ENCODE results near the gene SLC13A4. TPM values are rescaled to one million over a fixed set of nuclear protein-coding genes. Genes with fewer than 3 reads are reported as not detected.

SLC13A4 gene
- total and polyA plus RNA-seq, 4 donors, result 0.01 to 0.17 (median 0.10) TPM

- TF ChIP-seq MAX (IDR thresholded peaks at IDR 0.05) (no peak), YY1 (IDR thresholded peaks at IDR 0.05) (no peak), ATF3 (IDR thresholded peaks at IDR 0.05) (no peak), HNF4G (IDR thresholded peaks at IDR 0.05) (no peak), CTCF (IDR thresholded peaks at IDR 0.05; ENCODE audit: low read depth, low read length, missing input control) (no peak), RAD21 (IDR thresholded peaks at IDR 0.05) (no peak), HNF4A (conservative IDR thresholded peaks at IDR 0.05) (no peak), SP1 (IDR thresholded peaks at IDR 0.05) (no peak)
- H3K9ac ChIP-seq (ENCODE audit: low read depth in 1 of 2, low read length in 2 of 2), result no peak overlapping the region
- 75% methylated on average over 15 of the region's 15 CpGs for WGBS
- no peak overlapping the region for H3K4me3 ChIP-seq (ENCODE audit: low read depth in 1 of 3, low read length in 3 of 3)
- no peak for DNase-seq (ENCODE audit: low spot score)
- no peaks in the 10 kb centered on the region for H3K4me1 ChIP-seq (ENCODE audit: control insufficient read depth in 4 of 4, insufficient read depth in 4 of 4, low read length in 3 of 4)
- no peaks in the 10 kb centered on the region for H3K27me3 ChIP-seq (ENCODE audit: control insufficient read depth in 4 of 4, insufficient read depth in 4 of 4, low read length in 3 of 4)
- peaks cover 0 to 5% (median 1%) of the 10 kb centered on the region in 4 donors for H3K36me3 ChIP-seq (ENCODE audit: control insufficient read depth in 4 of 4, insufficient read depth in 3 of 4, low read depth in 1 of 4, low read length in 3 of 4)
- no peaks in the 10 kb centered on the region for H3K9me3 ChIP-seq (ENCODE audit: control insufficient read depth in 4 of 4, low read length in 3 of 4)
- no peak overlapping the region for H3K27ac ChIP-seq (ENCODE audit: low read depth in 1 of 2, low read length in 2 of 2)
These were observed 77.0 kb downstream of the SLC13A4 start for GRCh38 chr7:135650831-135651573.

GRCh38 chr7:135648235-135648634 lies 79.8 kb downstream of the SLC13A4 start:
- H3K9ac ChIP-seq (ENCODE audit: low read depth in 1 of 2, low read length in 2 of 2), result no peak overlapping the region
- H3K36me3 ChIP-seq (ENCODE audit: control insufficient read depth in 4 of 4, insufficient read depth in 3 of 4, low read depth in 1 of 4, low read length in 3 of 4), result peaks cover 2 to 7% (median 5%) of the 10 kb centered on the region in 4 donors
- peaks cover 0 to 6% (median 0%) of the 10 kb centered on the region in 4 donors for H3K4me1 ChIP-seq (ENCODE audit: control insufficient read depth in 4 of 4, insufficient read depth in 4 of 4, low read length in 3 of 4)
- no peaks in the 10 kb centered on the region for H3K27me3 ChIP-seq (ENCODE audit: control insufficient read depth in 4 of 4, insufficient read depth in 4 of 4, low read length in 3 of 4)
- H3K27ac ChIP-seq (ENCODE audit: low read depth in 1 of 2, low read length in 2 of 2), result no peak overlapping the region
- H3K9me3 ChIP-seq (ENCODE audit: control insufficient read depth in 4 of 4, low read length in 3 of 4), result no peaks in the 10 kb centered on the region
- DNase-seq (ENCODE audit: low spot score), result no peak
- no peak overlapping the region for H3K4me3 ChIP-seq (ENCODE audit: low read depth in 1 of 3, low read length in 3 of 3)
- no peak for TF ChIP-seq RXRA (IDR thresholded peaks at IDR 0.05)
- no peak for TF ChIP-seq CTCF (IDR thresholded peaks at IDR 0.05; ENCODE audit: low read depth, low read length, missing input control)
- no peak for TF ChIP-seq FOXA1 (IDR thresholded peaks at IDR 0.05)
- no peak for TF ChIP-seq MAX (IDR thresholded peaks at IDR 0.05)
- no peak for TF ChIP-seq TAF1 (conservative IDR thresholded peaks at IDR 0.05)
- no peak for TF ChIP-seq SP1 (IDR thresholded peaks at IDR 0.05)
- no peak for TF ChIP-seq REST (IDR thresholded peaks at IDR 0.05)
- no peak for TF ChIP-seq EGR1 (IDR thresholded peaks at IDR 0.05; ENCODE audit: low read depth in 2 of 2)
- 95% methylated on average over 7 of the region's 7 CpGs for WGBS

Data from liver (tissue), 9 donors.